NCI-H526 (cell line): Measurements from ENCODE around the gene TRABD.
A peak's percentile ranks its signal among the peaks of the same experiment; 100 is the strongest.

Source experiments
- DNase-seq, 2 experiments: peaks; one replicate each; lab custom pipeline; 2025; lab: John Stamatoyannopoulos, UW

Gene TRABD

DNA sequence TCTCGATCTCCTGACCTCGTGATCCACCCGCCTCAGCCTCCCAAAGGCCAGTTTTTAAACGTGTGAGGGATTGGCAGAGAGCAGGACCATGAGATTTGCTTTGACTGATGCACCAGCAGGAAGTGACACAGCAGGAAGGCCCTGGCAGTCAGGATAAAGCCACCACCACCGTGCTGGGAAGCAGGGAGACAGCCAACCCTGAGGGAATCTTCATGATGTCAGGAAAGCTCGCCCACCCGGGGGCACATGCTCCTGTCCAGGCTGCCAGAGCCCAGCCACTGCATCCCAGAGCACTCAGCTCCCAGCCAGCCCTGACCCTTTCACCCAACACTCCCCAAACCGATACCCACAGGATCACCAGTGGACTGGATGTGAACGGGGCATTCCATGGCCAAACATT is 53.0 kb downstream of the TRABD start:
- no peak for DNase-seq

DNA sequence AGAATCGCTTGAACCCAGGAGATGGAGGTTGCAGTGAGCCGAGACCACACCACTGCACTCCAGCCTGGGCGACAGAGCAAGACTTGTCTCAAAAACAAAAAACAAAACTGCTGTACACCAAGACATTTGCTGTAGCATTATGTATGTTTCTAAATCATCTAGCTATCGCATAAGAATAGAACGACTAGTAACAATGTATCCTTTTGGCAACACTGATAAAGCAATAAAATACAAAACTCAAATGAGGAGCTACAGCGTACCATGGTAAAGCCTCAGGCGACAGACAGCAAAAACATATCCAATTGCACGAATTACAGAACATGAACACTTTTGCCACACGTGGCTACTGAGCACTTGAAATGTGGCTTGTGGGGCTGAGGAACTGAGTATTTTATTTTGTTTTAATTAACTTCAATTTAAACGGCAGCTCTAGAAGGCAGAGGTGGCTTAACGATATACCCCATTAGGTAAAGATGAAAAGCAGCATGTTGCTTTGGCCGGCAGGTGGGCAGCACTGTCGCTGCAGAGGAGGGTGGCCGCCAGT is 56.8 kb downstream of the TRABD start:
- DNase-seq = no peak

DNA sequence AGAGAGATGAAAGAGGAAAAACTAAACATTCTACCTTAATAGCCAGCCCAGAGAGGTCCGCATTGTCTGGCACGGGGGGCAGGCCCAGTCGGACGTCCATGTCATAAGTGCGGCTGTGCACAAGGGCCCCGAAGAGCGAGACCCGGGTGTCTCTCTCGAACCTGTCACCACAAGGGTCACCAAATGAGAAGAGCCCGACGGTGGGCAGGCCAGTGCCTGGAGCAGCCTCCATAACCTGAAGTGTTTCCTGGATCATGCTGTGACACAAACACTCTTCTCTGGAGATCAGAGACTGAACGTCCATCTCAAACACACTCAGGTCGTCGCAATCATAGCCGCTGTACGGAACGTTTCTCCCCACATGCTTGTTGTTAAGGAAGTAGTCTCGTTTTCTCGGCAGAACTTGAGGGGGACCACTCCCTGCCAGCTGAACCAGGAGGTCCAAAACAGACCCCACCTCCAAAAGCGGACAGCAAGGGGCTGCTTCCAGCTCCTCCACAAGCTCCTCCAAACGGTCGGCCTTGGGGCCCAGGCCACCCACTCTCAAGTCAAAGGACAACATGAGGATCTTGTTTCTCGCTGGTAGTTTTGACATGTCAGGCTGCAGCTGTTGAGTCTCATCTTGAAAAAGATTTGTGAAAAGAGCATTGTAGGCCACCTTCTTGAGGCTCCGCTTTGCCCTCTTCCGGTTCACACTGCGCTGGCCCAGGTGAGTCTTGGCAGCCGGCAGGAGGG is 58.1 kb downstream of the TRABD start:
- DNase-seq = no peak

DNA sequence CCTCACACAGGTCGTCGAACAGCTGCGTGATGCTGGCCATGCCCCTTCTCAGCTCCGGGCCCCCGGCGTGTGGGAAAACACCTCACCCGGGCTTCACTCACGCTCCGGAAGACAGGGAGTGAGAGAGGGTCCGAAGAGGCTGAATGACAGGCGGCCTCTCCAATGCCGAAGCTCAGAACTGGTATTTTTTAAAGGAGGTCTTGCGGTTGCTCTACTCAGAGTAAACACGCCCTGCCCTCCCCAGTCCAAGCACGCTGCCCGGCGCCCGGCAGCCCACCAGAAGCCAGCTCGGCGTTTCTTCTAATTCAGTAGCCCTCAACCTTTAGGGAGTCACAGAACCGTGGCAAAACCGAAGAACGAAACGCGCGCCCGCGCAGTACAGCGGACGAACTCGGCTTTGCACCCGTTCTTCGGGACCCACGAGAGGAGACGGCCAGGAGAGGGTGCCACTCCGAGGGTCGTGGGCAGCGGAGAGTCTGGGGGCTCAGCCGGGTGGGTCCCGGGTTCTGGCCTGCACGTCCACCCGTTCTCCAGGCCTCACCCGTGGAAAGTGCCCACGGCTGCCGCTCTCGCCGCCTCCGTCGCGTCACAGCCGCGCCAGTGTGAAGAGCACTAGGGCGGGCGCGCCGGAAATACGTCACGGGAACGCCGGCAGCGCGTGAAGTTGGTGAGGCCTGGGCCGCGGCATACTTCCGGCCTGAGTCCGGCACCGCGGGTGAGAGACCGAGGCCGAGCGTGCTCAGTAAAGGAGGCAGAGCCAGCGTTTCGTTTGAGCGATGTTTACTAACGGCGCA is 58.9 kb downstream of the TRABD start, which contains the start of gene TUBGCP6:
TUBGCP6 (minus strand) TSS at position 604 of the 794 bp plus-strand sequence; CDS start at position 40, 564 bp downstream.
- peak; percentile 45 to 91 for DNase-seq

DNA sequence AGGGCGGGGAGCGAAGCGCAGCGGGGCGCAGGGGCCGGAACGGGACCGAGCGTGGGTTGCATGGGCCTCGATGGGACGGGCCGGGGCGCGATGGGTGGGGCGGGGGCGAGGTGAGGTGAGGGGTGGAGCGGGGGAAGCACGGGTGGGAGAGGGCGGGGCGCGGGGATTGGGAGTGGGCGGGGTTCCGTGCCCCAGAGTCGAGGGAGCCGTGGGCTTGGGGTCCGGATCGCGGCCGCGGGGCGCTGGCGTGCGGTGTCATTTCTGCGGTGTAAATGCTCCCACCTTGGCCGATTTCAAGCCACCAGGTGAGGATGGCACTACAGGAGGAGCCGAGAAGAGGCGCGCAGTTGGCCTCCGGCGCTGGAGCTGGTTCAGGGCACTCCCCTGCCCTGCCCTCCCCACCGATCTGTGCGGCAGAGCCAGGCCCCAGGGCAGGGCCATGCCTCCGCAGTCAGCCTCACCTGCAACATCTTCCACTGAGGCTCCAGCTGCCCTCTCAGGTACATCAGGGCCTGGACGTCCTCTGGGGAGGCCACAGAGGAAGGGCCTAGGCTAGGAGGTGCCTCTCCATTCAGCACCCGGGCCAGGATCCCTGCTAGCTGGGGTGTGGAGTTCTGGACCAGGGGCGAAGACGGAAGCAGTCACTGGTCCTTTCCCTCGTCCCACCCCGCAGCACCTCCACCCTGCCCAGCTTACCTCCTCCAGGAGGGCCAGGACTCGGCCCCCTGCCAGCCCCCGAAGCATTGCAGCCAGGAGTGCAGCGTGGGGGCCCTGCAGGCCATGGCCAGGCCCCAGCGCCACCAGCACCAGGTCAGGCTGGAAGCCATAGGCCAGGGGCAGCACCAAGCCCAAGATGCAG is 59.7 kb downstream of the TRABD start:
- no peak for DNase-seq

DNA sequence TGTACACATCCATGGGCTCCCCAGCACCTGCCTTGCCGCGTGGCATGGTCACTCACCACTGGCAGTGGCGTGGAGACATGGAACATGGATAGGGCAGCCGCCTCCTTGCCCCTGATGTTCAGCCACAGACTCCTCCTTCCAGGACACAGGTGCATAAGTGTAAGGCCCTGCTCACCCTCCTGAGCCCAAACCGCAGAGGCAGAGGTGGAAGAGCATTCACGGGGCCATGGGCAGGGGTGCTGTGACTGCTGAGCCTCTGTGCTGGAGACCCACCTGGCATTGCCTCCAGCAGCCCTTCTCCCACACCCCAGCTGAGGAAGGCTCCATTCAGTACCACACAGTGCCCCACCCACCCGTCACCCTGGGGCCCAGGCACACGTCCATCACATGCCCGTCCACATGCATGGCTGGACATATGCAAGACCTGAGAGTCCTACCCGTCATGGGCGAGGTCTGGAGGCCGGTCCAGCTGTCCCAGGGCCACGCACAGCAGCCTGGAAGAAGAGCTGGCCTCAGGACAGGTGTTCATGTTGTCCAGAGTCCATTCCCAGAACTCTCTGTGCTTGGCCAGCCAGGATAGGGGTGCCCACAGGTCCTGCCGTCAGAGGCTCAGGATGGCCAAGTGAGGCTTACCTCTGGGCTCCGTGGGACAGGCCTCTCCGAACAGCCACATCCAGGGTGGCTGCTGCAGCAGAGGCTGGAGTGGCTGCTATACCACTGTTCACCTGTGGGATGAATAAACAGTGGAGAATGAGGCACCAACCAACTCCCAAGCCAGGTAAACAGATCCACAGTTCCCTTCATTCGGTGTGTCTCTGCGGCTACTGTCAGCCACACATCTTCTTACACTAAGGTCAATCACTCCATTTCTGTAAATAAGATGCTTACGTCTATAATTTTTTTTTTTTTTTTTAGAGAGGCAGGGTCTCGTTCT is 60.8 kb downstream of the TRABD start:
- DNase-seq = peak in 1 of 2 experiments; percentile 15

DNA sequence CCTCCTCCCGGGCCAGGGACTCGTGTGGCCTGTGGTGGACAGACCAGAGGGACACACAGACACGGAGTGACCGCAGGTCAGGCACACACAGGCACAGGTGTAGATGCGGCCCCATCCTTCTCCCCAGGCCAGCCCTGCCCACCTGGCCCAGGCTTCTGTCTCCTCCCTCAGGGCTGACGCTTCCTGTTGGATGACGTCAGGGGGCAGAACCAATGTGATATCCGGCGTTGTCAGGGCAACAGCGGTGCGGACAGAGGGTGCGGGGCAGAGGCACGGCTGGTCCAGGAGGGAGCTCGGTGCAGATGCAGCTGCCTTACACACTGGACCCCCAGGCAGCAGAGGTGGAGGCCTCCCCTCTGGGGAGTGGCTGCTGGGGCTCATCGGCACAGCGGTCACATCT is 62.0 kb downstream of the TRABD start:
- peak; percentile 60 to 64 for DNase-seq

DNA sequence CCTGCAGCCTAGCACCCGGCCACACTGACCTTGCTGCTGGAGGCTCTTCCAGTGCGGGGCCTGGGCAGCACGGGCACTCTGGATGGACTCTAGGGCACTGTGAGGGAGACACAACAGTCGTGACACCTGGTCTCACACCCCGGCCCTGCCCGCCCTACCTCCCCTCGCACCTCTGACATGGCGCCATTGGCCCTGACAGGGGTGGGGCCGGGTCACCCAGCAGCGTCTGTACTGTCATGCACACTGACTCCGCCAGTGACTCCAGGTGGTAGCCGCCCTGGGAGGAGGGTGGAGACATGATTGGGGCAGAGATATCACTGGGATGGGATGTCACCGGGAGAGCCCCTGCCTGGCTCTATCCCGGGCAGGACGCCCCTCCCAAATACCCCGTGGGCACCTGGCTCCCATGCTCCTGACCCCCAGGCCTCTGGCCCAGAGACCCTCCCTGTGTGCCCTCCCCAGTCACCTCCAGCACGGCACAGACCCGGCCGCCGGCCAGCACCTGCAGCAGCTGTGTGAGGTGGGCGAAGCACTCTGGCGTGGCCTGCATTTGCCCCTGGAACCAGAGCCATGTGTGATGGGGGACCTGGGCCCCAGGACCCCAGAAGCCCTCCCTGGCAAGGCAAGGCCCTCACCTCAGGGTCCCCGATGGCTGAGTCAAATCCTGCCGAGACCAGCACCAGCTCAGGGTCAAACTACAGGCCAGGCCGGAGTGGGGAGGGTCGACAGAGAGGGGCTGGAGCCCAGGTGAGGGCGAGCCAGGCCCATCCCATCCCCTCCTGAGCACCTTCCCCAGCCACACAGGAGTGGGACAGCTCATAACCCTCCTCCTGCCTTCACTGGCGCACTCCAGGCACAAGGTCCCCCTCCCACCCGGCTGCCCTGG is 62.7 kb downstream of the TRABD start:
- DNase-seq = no peak
